ENCODE data around the gene LANCL2. TPM values are rescaled to one million over a fixed set of nuclear protein-coding genes. Genes with fewer than 3 reads are reported as not detected.

LANCL2 gene
- total and polyA plus RNA-seq, 2 experiments from 2014 or later: 7.3 to 10.7 TPM

GRCh38 chr7:55375237-55375636 lies 10.1 kb downstream of the LANCL2 start (continued):
- TF ChIP-seq CREB1 (CRISPR knock-in tag; IDR thresholded peaks at IDR 0.05; ENCODE audit: low read depth) (no peak), EZH2 (IDR thresholded peaks at IDR 0.05; ENCODE audit: low read depth, unreplicated experiment) (no peak), JUNB (IDR thresholded peaks at IDR 0.05; ENCODE audit: unreplicated experiment) (no peak), STAT1 (IDR thresholded peaks at IDR 0.05; ENCODE audit: unreplicated experiment) (no peak), POLR2AphosphoS5 (IDR thresholded peaks at IDR 0.05; ENCODE audit: low read depth) (no peak), REST (IDR thresholded peaks at IDR 0.05; ENCODE audit: unreplicated experiment) (no peak), ZNF114 (CRISPR knock-in tag; IDR thresholded peaks at IDR 0.05) (no peak), CTCF (conservative IDR thresholded peaks at IDR 0.05; ENCODE audit: low read depth in 2 of 2) (no peak)

- no peaks in the 10 kb centered on the region for H3K9me2 ChIP-seq (ENCODE audit: insufficient read depth)
- no peaks in the 10 kb centered on the region for H4K20me1 ChIP-seq (replicated peaks; ENCODE audit: insufficient read depth)
- DNase-seq (ENCODE audit: low spot score): no peak
- peaks cover 7% of the 10 kb centered on the region for H3K36me3 Mint-ChIP-seq (ENCODE audit: low read depth)
- peaks cover 15% of the 10 kb centered on the region for H3K4me1 ChIP-seq (ENCODE audit: insufficient read depth)
- no peaks in the 10 kb centered on the region for H3F3A ChIP-seq (replicated peaks; ENCODE audit: low read depth)
- no peak overlapping the region for H3K4me2 ChIP-seq
- H3K4me3 Mint-ChIP-seq: no peak overlapping the region
- H3K4me3 ChIP-seq: no peak overlapping the region
- H3K27ac ChIP-seq (ENCODE audit: low read depth): no peak overlapping the region
- no peaks in the 10 kb centered on the region for H3K27me3 ChIP-seq (ENCODE audit: insufficient read depth)
- H3K79me2 ChIP-seq (replicated peaks; ENCODE audit: insufficient read depth): peaks cover 7% of the 10 kb centered on the region
- ATAC-seq: no peak
- H2AFZ ChIP-seq: no peak overlapping the region
- H3K27me3 Mint-ChIP-seq (ENCODE audit: insufficient read depth, low read depth, poor library complexity): no peaks in the 10 kb centered on the region
- no peak overlapping the region for H3K27ac Mint-ChIP-seq
- peaks cover 6% of the 10 kb centered on the region for H3K9me3 Mint-ChIP-seq
- peaks cover 18% of the 10 kb centered on the region for H3K4me1 Mint-ChIP-seq
- H3K36me3 ChIP-seq (ENCODE audit: insufficient read depth): no peaks in the 10 kb centered on the region
- no peak for TF ChIP-seq ZNF462 (CRISPR knock-in tag; IDR thresholded peaks at IDR 0.05)
- no peak for TF ChIP-seq NANOG (IDR thresholded peaks at IDR 0.05; ENCODE audit: borderline replicate concordance)
- no peak for TF ChIP-seq ETS1 (IDR thresholded peaks at IDR 0.05)
Measured at GRCh38 chr7:55377162-55377817, 12.2 kb downstream of the LANCL2 start.

Measured in GM23338 (cell line).